Spleen (tissue), 7 donors: ENCODE results near the gene EZR.

Source experiments
- CTCF ChIP-seq, 11 experiments: fragments of 200-600 bp in 7 of 11; fragments of 450-650 bp in 4 of 11; sonication (generic) in 4 of 11; IDR thresholded peaks in 8 of 11; conservative IDR thresholded peaks in 3 of 11; 1 replicate in 7 of 11; 2 replicates in 4 of 11; pipeline versions ENCODE4 v1.4.0 to v1.8.0; 2016 to 2021; ENCODE audit warnings: antibody characterized with exemption in 11 of 11, inconsistent platforms in 4 of 11, mild to moderate bottlenecking in 1 of 11
- POLR2A ChIP-seq, 3 donors: fragments of 450-650 bp; IDR thresholded peaks; one replicate each; pipeline ENCODE4 v1.5.1; 2017; ENCODE audit warnings: antibody characterized with exemption in 3 of 3, mild to moderate bottlenecking in 1 of 3
- POLR2AphosphoS5 ChIP-seq, 3 donors: sonication (generic); formaldehyde crosslinking; IDR thresholded peaks; one replicate each; pipeline ENCODE4 v1.5.1; 2017; ENCODE audit warnings: antibody characterized with exemption in 3 of 3
- donor health status: DM: no; HTN: no; CAD: no; lungs with moderate emphysema.
- donor health status: DM: no; HTN: no; CAD: no.
- donor health status: DM: no; HTN: no; CAD: no.

- TF ChIP-seq CTCF (IDR thresholded peaks at IDR 0.05 in 8 of 11, conservative IDR thresholded peaks at IDR 0.05 in 3 of 11) (no peak), POLR2A (IDR thresholded peaks at IDR 0.05) (no peak), POLR2AphosphoS5 (IDR thresholded peaks at IDR 0.05) (no peak)
These were observed 65.4 kb downstream of the EZR start for GRCh38 chr6:158753811-158754210.
